Measurements from ENCODE around the gene NOTCH4.
"Not testable (repeated sequence)": the region's sequence is repeated elsewhere in the genome, so short reads cannot be mapped to it uniquely, and the experiment has no call there.

The NOTCH4 gene

GRCh38 chr6:32216998-32217397, 6.9 kb downstream of the NOTCH4 start:
- DNase-seq (ENCODE audit: low read depth): no peak

GRCh38 chr6:32216285-32216684, 7.6 kb downstream of the NOTCH4 start:
- no peak for DNase-seq (ENCODE audit: low read depth)

- no peak for DNase-seq (ENCODE audit: low read depth)
Measured at GRCh38 chr6:32215617-32216016, 8.2 kb downstream of the NOTCH4 start.

GRCh38 chr6:32214126-32214525, 9.7 kb downstream of the NOTCH4 start:
- DNase-seq (ENCODE audit: low read depth): no peak

GRCh38 chr6:32213649-32214048, 10.2 kb downstream of the NOTCH4 start:
- DNase-seq (ENCODE audit: low read depth): no peak

GRCh38 chr6:32212076-32212760, 11.6 kb downstream of the NOTCH4 start:
- DNase-seq (ENCODE audit: low read depth): no peak

GRCh38 chr6:32211432-32211831, 12.4 kb downstream of the NOTCH4 start:
- not testable (repeated sequence) for DNase-seq (ENCODE audit: low read depth)

GRCh38 chr6:32210191-32210601, 13.7 kb downstream of the NOTCH4 start:
- no peak for DNase-seq (ENCODE audit: low read depth)

GRCh38 chr6:32208996-32209395, 14.9 kb downstream of the NOTCH4 start:
- no peak for DNase-seq (ENCODE audit: low read depth)

- no peak for DNase-seq (ENCODE audit: low read depth)
Measured at GRCh38 chr6:32204268-32204715, 19.6 kb downstream of the NOTCH4 start.

- DNase-seq (ENCODE audit: low read depth): no peak
Measured at GRCh38 chr6:32203426-32204267, 20.2 kb downstream of the NOTCH4 start.

GRCh38 chr6:32202186-32202585, 21.7 kb downstream of the NOTCH4 start:
- DNase-seq (ENCODE audit: low read depth): no peak

- DNase-seq (ENCODE audit: low read depth): no peak
Measured at GRCh38 chr6:32200711-32201475, 23.0 kb downstream of the NOTCH4 start.

- no peak for DNase-seq (ENCODE audit: low read depth)
Measured at GRCh38 chr6:32198866-32199265, 25.0 kb downstream of the NOTCH4 start.

GRCh38 chr6:32198345-32198696, 25.5 kb downstream of the NOTCH4 start:
- no peak for DNase-seq (ENCODE audit: low read depth)

GRCh38 chr6:32196682-32197616, 26.9 kb downstream of the NOTCH4 start:
- DNase-seq (ENCODE audit: low read depth): no peak

GRCh38 chr6:32195902-32196681, 27.8 kb downstream of the NOTCH4 start:
- DNase-seq (ENCODE audit: low read depth): peak; percentile 37

- peak; percentile 100 for DNase-seq (ENCODE audit: low read depth)
Measured at GRCh38 chr6:32195652-32195901, 28.3 kb downstream of the NOTCH4 start.

- DNase-seq (ENCODE audit: low read depth): no peak
Measured at GRCh38 chr6:32194825-32195651, 28.8 kb downstream of the NOTCH4 start.

GRCh38 chr6:32194388-32194787, 29.5 kb downstream of the NOTCH4 start:
- no peak for DNase-seq (ENCODE audit: low read depth)
